Colon (tissue), 2 donors: ENCODE results near the gene ZNF503.

Experiments
- FAIRE-seq: peaks from 2 replicates; lab custom pipeline; 2012; peaks lifted over from hg19 to GRCh38; lab: Jason Lieb, UNC
- donor health status: control.
- donor health status: control.

Gene ZNF503

GRCh38 chr10:75352650-75353049 is 48.9 kb downstream of the ZNF503 start:
- no peak for FAIRE-seq

- FAIRE-seq: no peak
Observed at GRCh38 chr10:75351637-75352036, 49.9 kb downstream of the ZNF503 start.

- no peak for FAIRE-seq
Observed at GRCh38 chr10:75350791-75351190, 50.8 kb downstream of the ZNF503 start.
